Eye (tissue), 1 donor: Measurements from ENCODE around the gene C2orf80.
A peak's percentile ranks its signal among the peaks of the same experiment; 100 is the strongest.
"Not testable (repeated sequence)": the region's sequence is repeated elsewhere in the genome, so short reads cannot be mapped to it uniquely, and the experiment has no call there.

ENCODE experiments used
- DNase-seq: peaks from one replicate; pipeline ENCODE4 v3.0.0-alpha.2; 2015

The C2orf80 gene

GRCh38 chr2:208130712-208131110 is 59.1 kb downstream of the C2orf80 start:
- no peak for DNase-seq

GRCh38 chr2:208129744-208130711 is 59.8 kb downstream of the C2orf80 start, which contains the start of gene CRYGC:
CRYGC (minus strand) TSS chr2:208129828; CDS start chr2:208129792, 36 bp downstream.
- no peak for DNase-seq

DNA sequence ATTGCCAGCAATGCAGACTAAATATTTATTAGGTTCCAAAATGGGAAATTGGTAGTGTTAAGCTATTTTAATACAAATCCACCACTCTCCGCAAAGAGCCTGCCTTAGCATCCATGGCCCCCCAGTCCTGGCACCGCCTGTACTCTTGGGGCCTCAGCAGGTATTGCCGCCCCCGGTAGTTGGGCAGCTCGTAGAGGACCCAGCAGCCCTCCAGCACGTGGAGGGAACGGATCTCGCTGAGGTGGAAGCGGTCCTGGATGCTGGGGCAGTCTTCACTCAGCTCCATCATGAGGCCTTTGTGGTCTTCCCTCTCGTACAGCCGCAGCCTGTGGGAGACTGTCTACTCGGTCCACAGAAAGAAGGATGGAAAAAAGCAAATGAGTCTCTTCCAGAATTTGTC is 61.7 kb downstream of the C2orf80 start:
- DNase-seq = no peak

GRCh38 chr2:208127090-208127489 is 62.7 kb downstream of the C2orf80 start:
- no peak for DNase-seq

DNA sequence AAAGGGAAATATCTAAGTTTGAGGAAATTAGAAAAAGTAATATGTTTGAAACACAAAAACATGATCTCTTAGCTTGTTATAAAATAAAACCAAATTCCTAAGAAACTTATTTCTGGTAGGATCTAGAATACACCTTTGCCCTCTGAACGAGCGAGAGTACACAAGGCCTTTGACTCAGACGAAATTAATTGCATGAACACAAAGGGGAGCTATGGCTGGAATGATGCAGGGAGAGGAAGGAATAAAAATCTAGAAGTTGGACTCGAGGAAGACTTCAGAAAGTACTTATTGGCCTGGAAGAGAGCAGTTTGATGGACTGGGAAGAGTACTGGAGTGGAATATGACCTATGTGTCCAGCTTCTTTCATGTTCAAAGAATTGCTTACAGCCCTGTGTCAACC is 64.6 kb downstream of the C2orf80 start:
- no peak for DNase-seq

- DNase-seq = peak; percentile 73
Observed at GRCh38 chr2:208124013-208124715, 65.7 kb downstream of the C2orf80 start, which contains the start of gene CRYGD. CRYGD (minus strand) TSS chr2:208124524; CDS start chr2:208124473, 51 bp downstream.

GRCh38 chr2:208122248-208122647 is 67.6 kb downstream of the C2orf80 start:
- no peak for DNase-seq

DNA sequence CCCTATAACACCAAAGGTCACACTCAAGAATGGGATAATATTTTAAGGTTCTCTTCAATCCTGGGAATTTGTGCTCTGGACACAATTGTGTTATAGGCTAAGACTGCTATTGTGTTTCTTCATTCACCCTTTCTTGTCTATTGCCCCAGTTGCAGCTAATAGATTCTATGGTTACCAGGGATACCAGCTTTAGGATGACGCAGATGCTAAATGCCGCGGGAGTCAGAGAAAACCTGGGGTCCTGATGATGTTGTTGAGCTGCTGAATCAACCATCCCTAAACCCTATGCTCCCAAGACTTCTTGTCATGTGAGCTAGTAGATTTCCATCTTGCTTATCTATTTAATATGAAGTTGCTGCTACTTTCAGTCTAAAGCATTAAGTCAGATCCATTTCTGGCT is 70.9 kb downstream of the C2orf80 start:
- DNase-seq = peak; percentile 88

GRCh38 chr2:208117390-208117789 is 72.4 kb downstream of the C2orf80 start:
- not testable (repeated sequence) for DNase-seq
